Naive B cell (primary cell): ENCODE data around the gene DHX15. TPM values are rescaled to one million over a fixed set of nuclear protein-coding genes. Genes with fewer than 3 reads are reported as not detected.
A peak's percentile ranks its signal among the peaks of the same experiment; 100 is the strongest.

Experiments
- ATAC-seq, 2 donors: fragments of 150-1000 bp; cut with Tn5 transposase; 2 replicates each; pipeline ENCODE4 v1.10.0; 2021; ENCODE audit warnings: low read depth in 2 of 2, mild to moderate bottlenecking in 2 of 2, moderate library complexity in 2 of 2
- DNase-seq: peaks from one replicate; pipeline ENCODE4 v3.0.0; 2022
- H3K27ac Mint-ChIP-seq, 6 donors: one replicate each; pipeline ENCODE4 v1.8.0; 2020 to 2022; ENCODE audit warnings: mild to moderate bottlenecking in 6 of 6, mixed read lengths in 6 of 6, moderate library complexity in 5 of 6, inconsistent platforms in 2 of 6
- H3K27me3 Mint-ChIP-seq, 3 donors: one replicate each; pipeline ENCODE4 v1.8.0; 2021 to 2022; ENCODE audit warnings: mixed read lengths in 3 of 3, mild to moderate bottlenecking in 1 of 3
- H3K36me3 Mint-ChIP-seq, 2 donors: one replicate each; pipeline ENCODE4 v1.8.0; 2020 to 2022; ENCODE audit warnings: mixed read lengths in 2 of 2, inconsistent platforms in 1 of 2, mild to moderate bottlenecking in 1 of 2
- H3K4me1 Mint-ChIP-seq, 3 donors: one replicate each; pipeline ENCODE4 v1.8.0; 2020 to 2022; ENCODE audit warnings: mixed read lengths in 3 of 3, inconsistent platforms in 1 of 3, mild to moderate bottlenecking in 1 of 3, moderate library complexity in 1 of 3
- H3K4me3 Mint-ChIP-seq, 8 donors: one replicate each; pipeline ENCODE4 v1.8.0; 2020 to 2022; ENCODE audit warnings: mild to moderate bottlenecking in 8 of 8, mixed read lengths in 8 of 8, moderate library complexity in 8 of 8, inconsistent platforms in 2 of 8
- H3K9me3 Mint-ChIP-seq, 7 donors: one replicate each; pipeline ENCODE4 v1.8.0; 2020 to 2022; ENCODE audit warnings: mixed read lengths in 7 of 7, mild to moderate bottlenecking in 5 of 7, inconsistent platforms in 2 of 7, moderate library complexity in 1 of 7
- polyA plus RNA-seq, 6 donors: library from polyadenylated mRNA; unstranded; fragments of 300-500 nt; fragmentation: Illumina TruSeq; gene quantifications; one replicate each; pipeline ENCODE4 v1.2.3, GENCODE V29; 2021; ENCODE audit warnings: low read depth in 6 of 6

Gene DHX15
- polyA plus RNA-seq, 6 donors from 2014 or later, result 34.0 to 71.6 (median 44.1) TPM

DNA sequence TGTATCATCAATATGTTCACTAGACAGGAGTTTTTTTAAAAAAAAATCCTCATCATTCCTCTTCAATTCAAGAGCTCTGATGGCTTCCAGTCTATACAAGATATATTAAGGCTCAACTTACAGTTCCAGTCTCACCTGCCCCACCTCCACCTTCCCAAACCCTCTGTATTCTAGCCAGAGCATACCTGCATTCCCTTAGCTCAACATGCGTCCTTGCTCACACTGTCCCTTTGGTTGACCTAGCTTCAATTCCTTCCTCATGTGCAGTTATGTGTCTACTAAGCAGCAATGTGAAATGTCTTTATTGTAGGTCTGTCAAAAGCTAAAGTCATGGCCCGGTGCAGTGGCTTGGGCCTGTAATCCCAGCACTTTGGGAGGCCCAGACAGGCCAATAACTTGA, 10.8 kb downstream of the DHX15 start:
- peaks cover 53 to 65% (median 60%) of the 10 kb centered on the region in 3 donors for H3K4me1 Mint-ChIP-seq
- ATAC-seq, result no peak
- no peaks in the 10 kb centered on the region for H3K27me3 Mint-ChIP-seq
- no peaks in the 10 kb centered on the region for H3K9me3 Mint-ChIP-seq
- peak overlapping the region in 1 of 8 donors; percentile 29 for H3K4me3 Mint-ChIP-seq
- H3K36me3 Mint-ChIP-seq, result peaks cover 20 to 27% of the 10 kb centered on the region in 2 donors
- peak overlapping the region in 3 of 6 donors; percentile 20 to 75 (median 49) for H3K27ac Mint-ChIP-seq
- DNase-seq, result no peak

DNA sequence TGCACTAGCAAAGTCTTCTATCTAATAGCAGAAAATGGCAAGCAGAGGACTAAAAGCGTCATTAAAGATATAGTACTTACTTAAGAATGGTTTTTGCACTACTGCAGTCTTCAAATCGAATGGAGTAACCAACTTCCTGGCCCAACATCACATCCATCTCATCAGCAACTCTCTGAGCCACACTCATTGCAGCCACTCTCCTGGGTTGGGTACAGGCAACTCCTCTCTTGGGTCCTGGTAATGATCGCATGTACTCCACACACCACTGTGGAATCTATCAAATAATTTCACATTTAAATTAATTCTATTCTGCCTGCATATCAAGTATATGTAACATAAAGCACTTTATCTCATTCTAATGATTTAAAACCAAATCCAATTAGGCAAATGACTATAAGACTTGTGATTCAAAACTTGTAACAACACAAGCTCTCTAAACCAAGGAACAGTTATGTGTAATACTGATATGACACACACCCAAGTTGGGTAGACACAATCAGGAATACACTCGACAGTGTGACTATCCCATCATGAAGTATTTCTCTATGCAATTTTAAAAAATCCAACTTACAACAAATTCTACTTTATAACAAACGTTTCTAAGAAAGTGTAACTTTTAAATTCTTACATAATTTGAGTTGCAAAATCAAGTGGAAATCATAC, 13.6 kb downstream of the DHX15 start:
- ATAC-seq (no peak), DNase-seq (no peak)
- H3K9me3 Mint-ChIP-seq, result no peaks in the 10 kb centered on the region
- peaks cover 34 to 50% (median 39%) of the 10 kb centered on the region in 3 donors for H3K4me1 Mint-ChIP-seq
- H3K27ac Mint-ChIP-seq, result peak overlapping the region; percentile 3 to 62 (median 34)
- H3K36me3 Mint-ChIP-seq, result peaks cover 9 to 22% of the 10 kb centered on the region in 2 donors
- peak overlapping the region in 3 of 8 donors; percentile 3 to 70 (median 5) for H3K4me3 Mint-ChIP-seq
- no peaks in the 10 kb centered on the region for H3K27me3 Mint-ChIP-seq

DNA sequence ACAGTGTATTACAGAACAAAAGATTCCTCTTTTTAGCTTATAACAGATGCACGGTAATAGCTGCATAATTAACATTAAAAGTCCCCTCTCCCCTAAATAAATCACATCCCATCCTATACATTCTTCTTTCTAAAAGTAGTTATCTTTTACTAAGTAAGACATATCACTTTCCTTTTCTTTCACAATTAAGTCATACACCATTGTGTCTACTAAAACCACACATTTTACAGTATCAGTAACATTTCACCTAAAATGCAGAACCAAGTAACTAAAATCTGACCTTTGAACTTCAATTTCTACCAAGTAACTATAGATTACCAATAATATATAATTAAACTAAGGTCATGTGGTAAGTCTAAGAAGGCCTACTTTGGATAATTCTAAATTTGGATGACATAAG, 14.2 kb downstream of the DHX15 start:
- peaks cover 39 to 54% (median 41%) of the 10 kb centered on the region in 3 donors for H3K4me1 Mint-ChIP-seq
- ATAC-seq (no peak), DNase-seq (no peak)
- H3K36me3 Mint-ChIP-seq, result peaks cover 9 to 18% of the 10 kb centered on the region in 2 donors
- H3K4me3 Mint-ChIP-seq, result no peak overlapping the region
- H3K27me3 Mint-ChIP-seq, result no peaks in the 10 kb centered on the region
- H3K27ac Mint-ChIP-seq, result peak overlapping the region in 4 of 6 donors; percentile 29 to 93 (median 46)
- H3K9me3 Mint-ChIP-seq, result no peaks in the 10 kb centered on the region

DNA sequence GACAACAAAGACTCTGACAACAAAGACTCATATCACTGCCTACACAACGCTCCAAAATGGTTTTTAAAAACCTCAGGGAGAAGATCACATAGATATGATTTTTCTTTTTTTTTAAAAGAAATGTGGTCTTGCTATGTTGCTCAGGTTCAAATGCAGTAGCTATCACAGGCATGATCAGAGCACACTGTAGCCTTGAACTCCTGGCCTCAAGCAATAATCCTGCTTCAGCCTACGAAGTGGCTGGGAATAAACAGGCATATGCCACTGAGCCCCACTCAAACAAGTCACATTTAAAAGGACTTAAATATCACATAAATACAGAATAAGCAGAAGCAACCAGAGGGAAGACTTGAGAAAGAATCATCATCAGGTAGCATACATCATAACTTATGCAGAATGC, 14.7 kb downstream of the DHX15 start:
- Mint-ChIP-seq H3K4me1 (peaks cover 41 to 53% (median 43%) of the 10 kb centered on the region in 3 donors), H3K9me3 (no peaks in the 10 kb centered on the region), H3K4me3 (no peak overlapping the region), H3K27me3 (no peaks in the 10 kb centered on the region), H3K36me3 (peaks cover 9 to 18% of the 10 kb centered on the region in 2 donors), H3K27ac (peak overlapping the region in 5 of 6 donors; percentile 16 to 62 (median 54))
- ATAC-seq, result no peak
- DNase-seq, result no peak

DNA sequence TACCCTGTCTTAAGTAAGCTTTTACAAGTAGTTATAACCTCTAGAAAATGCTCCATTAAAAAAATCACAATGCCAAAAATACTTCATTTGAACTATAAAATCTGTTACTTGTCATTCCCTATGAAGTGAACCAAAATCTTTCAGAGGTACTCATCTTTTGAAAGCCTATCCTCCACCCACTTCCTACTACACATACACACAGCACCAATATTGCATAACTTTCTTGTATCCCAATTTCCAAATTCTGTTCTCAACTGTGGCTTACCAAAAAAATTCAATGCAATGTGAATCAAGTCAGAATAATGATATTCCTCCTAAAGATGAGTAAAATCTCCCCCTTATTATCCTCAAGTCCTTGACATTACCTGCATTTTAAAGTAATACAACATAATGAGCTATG, 15.9 kb downstream of the DHX15 start:
- Mint-ChIP-seq H3K4me1 (peaks cover 42 to 56% (median 42%) of the 10 kb centered on the region in 3 donors), H3K27me3 (no peaks in the 10 kb centered on the region), H3K27ac (peak overlapping the region in 1 of 6 donors; percentile 50), H3K9me3 (no peaks in the 10 kb centered on the region), H3K36me3 (peaks cover 4 to 20% of the 10 kb centered on the region in 2 donors), H3K4me3 (no peak overlapping the region)
- no peak for DNase-seq
- ATAC-seq, result no peak

DNA sequence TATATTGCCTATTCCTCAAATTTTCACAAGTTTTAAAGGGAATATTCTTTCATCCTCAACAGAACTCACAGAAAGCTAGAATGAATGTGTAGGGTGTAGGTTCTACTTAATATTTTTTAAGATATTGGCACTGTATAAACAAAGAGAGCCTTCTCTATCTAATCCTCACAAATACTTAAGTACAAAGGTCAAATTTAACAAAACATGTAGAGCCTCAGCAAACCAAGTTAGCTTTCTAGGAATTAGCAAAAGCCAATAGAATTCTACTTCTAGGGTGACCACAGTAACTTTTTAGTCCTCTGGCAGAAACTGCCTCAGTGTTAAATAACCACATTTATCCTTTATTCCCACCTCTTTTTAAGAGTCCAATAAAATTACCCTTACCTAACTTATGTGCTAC, 19.3 kb downstream of the DHX15 start:
- Mint-ChIP-seq H3K9me3 (peaks cover 0 to 10% (median 4%) of the 10 kb centered on the region in 7 donors), H3K36me3 (peaks cover 8 to 36% of the 10 kb centered on the region in 2 donors), H3K4me1 (peaks cover 25 to 38% (median 35%) of the 10 kb centered on the region in 3 donors), H3K27ac (peak overlapping the region in 1 of 6 donors; percentile 30), H3K4me3 (no peak overlapping the region), H3K27me3 (no peaks in the 10 kb centered on the region)
- ATAC-seq, result no peak
- DNase-seq, result no peak

DNA sequence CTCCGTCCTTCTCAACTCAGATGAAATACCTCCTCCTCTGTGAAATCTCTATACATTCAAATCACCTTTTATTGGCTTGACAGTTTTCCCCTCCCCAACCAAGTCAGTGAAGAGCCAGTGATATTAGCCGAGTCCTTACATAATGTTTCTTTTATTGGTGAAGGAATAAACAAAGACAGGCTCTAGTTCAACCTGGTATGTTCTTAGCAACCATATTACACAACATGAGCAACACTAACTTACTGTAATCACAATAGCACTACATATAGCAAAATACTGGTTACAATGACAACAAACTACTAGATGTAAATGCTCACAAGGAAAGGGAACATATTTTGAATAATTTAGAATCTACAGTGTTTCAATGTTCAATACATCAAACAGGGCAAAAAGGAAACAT, 19.9 kb downstream of the DHX15 start:
- Mint-ChIP-seq H3K27me3 (no peaks in the 10 kb centered on the region), H3K27ac (peak overlapping the region in 3 of 6 donors; percentile 49 to 58 (median 51)), H3K4me1 (peaks cover 19 to 35% (median 34%) of the 10 kb centered on the region in 3 donors), H3K9me3 (peaks cover 0 to 10% (median 4%) of the 10 kb centered on the region in 7 donors), H3K36me3 (peaks cover 8 to 30% of the 10 kb centered on the region in 2 donors), H3K4me3 (no peak overlapping the region)
- ATAC-seq, result no peak
- DNase-seq, result no peak

DNA sequence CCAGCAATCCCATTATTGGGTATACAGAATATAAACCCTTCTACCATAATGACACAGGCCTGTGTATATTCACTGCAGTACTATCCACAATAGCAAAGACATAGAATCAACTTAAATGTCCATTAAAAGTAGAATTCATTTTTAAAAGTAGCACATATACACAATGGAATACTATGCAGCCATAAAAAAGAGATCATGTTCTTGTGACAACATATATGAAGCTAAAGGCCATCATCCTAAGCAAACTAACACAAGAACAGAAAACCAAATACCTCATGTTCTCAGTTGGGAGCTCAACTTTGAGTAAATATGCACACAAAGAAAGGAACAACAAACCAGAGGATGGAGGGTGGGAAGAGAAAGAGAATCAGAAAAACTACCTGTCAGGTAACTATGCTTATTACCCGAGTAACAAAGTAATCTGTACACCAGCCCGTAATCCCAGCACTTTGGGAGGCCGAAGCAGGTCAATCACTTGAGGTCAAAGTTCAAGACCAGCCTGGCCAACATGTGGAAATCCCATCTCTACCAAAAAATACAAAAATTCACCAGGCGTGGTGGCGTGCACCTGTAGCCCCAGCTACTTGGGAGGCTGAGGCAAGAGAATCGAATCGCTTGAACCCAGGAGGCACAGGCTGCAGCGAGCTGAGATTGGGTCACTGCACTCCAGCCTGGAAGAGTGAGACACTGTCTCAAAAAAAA, 22.8 kb downstream of the DHX15 start:
- DNase-seq, result no peak
- ATAC-seq, result no peak
- Mint-ChIP-seq H3K4me1 (peaks cover 38 to 53% (median 48%) of the 10 kb centered on the region in 3 donors), H3K36me3 (peaks cover 8 to 25% of the 10 kb centered on the region in 2 donors), H3K27ac (no peak overlapping the region), H3K4me3 (no peak overlapping the region), H3K27me3 (no peaks in the 10 kb centered on the region), H3K9me3 (peaks cover 0 to 10% (median 4%) of the 10 kb centered on the region in 7 donors)

DNA sequence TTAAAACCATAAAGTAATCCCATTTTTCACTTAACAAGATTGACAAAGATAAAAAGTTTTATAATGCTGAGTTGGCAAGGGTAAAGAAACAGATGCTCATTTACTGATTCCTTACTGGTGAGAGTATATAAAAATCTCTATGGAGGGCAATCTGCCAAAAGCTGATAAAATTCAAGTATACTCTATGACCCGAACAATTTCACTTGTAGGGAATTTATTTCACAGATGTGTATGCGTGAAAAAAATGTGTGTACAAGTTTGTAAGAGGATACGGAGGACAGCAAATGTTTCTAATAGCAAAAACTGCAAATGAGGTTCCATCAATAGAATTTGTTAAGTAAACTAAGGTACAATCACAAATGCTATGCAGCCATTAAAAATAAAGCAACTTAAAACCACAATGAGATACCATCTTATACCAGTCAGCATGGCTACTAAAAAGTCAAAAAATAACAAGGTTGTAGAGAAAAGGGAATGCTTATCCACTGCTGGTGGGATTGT, 23.4 kb downstream of the DHX15 start:
- no peak overlapping the region for H3K4me3 Mint-ChIP-seq

DNA sequence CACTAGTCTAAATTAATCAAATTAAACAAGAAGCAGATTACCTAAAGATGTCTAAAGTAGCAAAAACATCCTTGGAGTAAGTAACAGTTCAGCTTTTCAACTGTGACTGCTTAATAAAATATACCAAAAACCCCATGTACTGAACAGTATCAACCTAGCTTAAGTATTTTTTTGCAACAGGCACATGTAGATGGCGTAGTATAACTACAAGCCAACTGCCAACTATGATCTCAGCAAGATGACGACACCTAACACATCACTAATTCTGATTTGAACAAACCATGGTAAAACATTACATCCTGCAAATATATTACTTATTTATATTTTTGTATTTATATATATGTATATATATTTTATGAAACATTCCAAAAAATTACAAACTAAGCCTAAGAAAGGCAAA, 24.5 kb downstream of the DHX15 start:
- DNase-seq (no peak), ATAC-seq (no peak)
- Mint-ChIP-seq H3K27me3 (no peaks in the 10 kb centered on the region), H3K9me3 (peaks cover 0 to 10% (median 4%) of the 10 kb centered on the region in 7 donors), H3K4me1 (peaks cover 42 to 56% (median 44%) of the 10 kb centered on the region in 3 donors), H3K36me3 (peaks cover 8 to 25% of the 10 kb centered on the region in 2 donors), H3K4me3 (no peak overlapping the region), H3K27ac (no peak overlapping the region)

More for the DNA sequence above, 23.4 kb downstream of the DHX15 start:
- DNase-seq (no peak), ATAC-seq (no peak)
- Mint-ChIP-seq H3K27ac (no peak overlapping the region), H3K4me1 (peaks cover 43 to 58% (median 45%) of the 10 kb centered on the region in 3 donors), H3K9me3 (peaks cover 0 to 10% (median 4%) of the 10 kb centered on the region in 7 donors), H3K27me3 (no peaks in the 10 kb centered on the region), H3K36me3 (peaks cover 8 to 25% of the 10 kb centered on the region in 2 donors)

DNA sequence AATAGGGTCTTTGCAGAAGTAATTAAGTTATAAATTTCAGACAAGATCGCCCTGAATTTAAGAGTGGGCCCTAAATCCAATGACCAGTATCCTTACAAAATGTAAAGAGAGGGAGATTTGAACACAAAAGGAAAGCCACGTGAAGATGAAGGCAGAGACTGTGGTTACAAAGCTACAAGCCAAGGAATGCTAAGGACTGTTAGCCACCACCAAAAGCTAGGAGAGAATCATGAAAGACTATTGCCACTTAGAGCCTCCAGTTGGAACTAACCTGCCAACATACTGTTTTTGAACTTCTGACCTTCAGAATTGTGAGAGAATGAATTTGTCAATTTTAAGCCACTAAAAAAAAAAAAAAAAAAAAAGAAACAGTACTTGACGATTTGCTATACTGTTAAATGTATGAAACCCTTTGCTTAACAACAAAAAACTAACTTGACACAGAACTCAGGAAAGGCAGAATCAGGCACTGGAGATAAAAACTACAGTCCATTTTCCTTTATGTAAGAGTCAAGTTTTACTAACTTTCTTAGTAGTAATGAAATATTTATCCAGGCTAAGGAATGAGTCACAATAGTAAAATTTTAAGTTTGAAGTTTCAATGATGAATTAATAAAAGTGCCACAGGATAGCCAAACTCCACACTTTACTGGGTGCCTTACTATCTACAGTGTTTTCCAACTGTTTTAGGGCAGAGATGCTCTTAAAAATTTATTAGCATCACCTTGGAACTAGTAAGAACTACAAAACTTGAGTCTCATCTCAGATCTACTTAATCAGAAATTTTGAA, 25.1 kb downstream of the DHX15 start:
- Mint-ChIP-seq H3K9me3 (peaks cover 0 to 10% (median 4%) of the 10 kb centered on the region in 7 donors), H3K4me1 (peaks cover 37 to 52% (median 40%) of the 10 kb centered on the region in 3 donors), H3K36me3 (peaks cover 8 to 22% of the 10 kb centered on the region in 2 donors), H3K27ac (peak overlapping the region in 3 of 6 donors; percentile 49 to 66 (median 56)), H3K27me3 (no peaks in the 10 kb centered on the region), H3K4me3 (peak overlapping the region in 1 of 8 donors; percentile 20)
- DNase-seq, result no peak
- no peak for ATAC-seq

DNA sequence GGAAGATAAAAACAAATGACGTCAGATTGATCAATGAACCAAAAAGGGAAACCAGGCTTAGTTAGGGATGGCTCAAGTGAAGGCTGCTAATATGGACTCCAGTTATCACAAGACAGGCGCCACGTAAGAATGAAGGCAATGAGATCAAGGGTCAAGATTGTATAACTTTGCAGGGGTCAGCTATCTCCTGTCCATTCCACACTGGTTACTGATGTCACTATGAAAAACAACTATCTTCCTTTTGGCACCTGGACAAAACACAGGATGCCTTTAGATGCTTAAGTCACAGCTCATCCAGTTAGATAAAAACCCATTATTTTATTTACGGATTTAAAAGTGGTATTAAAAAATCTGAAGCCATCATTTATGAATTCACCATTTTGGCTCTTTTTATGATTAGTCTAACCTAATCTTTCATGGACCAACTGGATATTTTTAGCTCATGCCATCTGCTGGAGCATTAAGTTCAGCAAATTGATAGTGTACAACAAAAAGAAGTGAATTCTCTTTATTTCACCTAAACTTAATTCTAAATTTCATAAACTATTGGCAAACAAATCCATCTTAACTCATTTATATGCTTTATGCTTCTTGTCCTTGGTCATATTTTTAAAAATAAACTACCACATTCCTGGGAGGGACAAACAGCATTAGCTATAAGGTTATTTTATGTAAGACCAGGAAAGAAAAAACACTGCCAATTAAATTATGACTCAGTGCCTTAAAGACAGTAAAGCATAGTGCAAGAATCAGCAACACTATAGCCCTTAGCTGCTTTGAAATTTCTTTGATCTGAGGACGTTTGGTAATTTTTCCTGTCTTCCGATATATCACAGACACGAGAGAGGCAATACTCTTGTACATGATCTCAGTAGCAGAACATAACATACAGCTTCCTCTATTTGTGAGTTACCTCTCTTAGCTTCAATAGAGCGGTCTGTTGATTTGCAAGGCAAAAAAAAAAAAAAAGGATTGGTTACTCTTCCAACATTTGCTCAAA, 27.0 kb downstream of the DHX15 start:
- ATAC-seq (peak; percentile 74 to 88), DNase-seq (peak; percentile 14)
- H3K4me3 Mint-ChIP-seq, result peak overlapping the region in 4 of 8 donors; percentile 3 to 74 (median 38)
- H3K27ac Mint-ChIP-seq, result peak overlapping the region in 5 of 6 donors; percentile 24 to 93 (median 83)
- peaks cover 8 to 16% of the 10 kb centered on the region in 2 donors for H3K36me3 Mint-ChIP-seq
- peaks cover 33 to 43% (median 35%) of the 10 kb centered on the region in 3 donors for H3K4me1 Mint-ChIP-seq
- H3K27me3 Mint-ChIP-seq, result no peaks in the 10 kb centered on the region
- H3K9me3 Mint-ChIP-seq, result peaks cover 0 to 10% (median 4%) of the 10 kb centered on the region in 7 donors
